ENCODE data around the gene PITX2.
"Not testable (repeated sequence)": the region's sequence is repeated elsewhere in the genome, so short reads cannot be mapped to it uniquely, and the experiment has no call there.

PITX2 gene

DNA sequence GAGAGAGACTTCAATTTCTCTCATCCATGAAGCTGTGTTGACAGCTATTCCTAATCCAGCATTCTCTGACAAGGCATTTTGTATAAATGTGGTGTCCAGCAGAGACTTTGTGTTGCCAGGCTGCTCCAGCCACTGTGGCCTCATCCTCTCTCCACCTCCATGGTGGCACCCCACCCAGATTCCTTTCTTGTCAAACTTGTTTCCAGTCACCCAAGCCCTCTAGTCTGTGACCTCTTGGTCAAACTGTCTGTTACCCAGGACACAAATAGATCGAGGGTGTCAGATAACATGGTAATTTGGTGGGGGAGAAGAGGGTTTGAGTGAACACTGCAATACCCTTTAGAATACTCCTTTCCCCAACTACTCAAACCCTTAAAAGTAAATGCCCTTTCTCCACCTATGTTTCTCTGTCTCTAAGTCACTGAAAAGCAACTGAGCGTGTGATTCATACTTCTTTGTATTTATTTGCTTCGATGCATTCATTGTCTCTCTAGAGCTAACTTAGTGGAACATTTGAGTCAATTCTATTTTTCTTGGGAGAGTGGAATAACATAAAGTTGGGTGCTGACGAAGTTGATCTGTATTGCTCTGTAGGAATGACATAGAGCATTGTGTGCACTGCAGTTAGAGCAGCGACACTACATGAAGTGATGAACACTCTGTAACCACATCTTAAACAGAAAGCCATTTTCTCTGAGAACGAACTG is 13.7 kb downstream of the PITX2 start:
- FAIRE-seq, result no peak

DNA sequence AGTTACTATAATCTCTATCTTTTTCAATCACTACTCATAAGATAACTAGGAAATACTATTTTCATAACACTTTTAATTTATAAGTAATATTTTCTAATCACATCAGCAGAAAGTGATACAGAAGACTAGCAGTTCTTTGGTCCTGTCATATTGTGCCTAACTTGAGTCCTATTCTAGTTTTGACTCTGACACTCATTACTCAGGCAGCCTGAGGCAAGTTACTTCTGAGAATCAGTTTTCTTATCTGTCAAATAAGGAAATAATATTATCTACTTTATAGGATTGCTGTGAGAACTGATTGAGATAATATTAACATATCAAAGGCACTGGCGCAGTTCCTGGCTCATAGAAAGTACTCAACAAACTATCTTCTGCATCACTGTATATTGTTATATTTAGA is 17.8 kb downstream of the PITX2 start:
- no peak for FAIRE-seq

DNA sequence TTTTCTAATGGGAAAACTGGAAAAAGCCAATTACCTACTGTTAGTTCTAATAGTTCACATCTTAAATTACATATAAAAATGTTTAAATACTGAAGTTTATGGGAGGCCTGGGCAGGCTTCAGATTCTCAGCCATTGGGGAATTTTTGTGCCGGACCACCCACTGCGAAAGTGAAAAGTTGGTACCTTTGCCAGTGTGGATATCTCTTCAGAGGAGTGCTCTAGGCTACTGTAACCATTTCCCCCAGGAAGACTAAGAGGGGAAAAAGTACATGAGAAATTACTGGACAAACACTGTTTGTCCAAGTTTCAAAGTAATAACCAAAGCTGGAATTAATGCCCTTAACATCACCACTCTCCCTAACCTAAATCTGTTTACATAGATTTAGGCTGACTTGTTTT is 20.8 kb downstream of the PITX2 start:
- no peak for FAIRE-seq

DNA sequence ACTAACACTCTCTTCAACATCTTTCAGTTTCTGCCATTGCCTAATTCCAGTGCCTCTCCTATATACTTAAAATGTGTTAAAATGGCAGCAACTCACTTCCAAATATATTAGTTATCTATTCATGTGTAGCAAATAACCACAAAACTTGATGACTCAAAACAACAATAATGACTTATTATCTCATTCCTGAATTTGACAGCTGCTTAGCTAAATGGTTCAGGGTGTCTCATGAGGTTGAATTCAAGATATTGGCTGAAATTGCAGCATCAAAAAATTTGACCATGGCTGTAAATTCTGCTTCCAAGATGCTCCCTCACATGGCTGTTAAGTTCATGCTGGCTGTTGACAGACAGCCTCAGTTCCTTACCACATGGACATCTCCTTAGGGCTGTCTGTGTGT is 25.3 kb downstream of the PITX2 start:
- FAIRE-seq, result no peak

DNA sequence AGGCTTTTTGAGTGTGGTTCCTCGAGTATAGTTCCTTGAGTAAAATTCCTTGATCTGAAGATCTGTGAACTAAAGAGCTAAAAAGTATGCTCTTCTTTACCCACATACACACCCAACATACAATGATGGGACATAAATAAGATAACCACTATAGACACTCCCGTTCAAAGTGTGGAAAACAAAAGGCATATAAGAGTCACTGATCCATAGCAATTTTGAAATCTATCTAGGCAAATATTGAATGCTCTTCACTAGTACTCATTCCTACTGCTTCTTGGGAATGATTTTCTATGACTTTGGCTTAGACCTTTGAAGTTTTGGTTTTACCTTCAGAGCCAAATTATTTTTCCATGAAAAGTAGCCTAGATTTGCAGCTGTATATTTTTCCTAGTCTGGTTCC is 26.4 kb downstream of the PITX2 start:
- no peak for FAIRE-seq

DNA sequence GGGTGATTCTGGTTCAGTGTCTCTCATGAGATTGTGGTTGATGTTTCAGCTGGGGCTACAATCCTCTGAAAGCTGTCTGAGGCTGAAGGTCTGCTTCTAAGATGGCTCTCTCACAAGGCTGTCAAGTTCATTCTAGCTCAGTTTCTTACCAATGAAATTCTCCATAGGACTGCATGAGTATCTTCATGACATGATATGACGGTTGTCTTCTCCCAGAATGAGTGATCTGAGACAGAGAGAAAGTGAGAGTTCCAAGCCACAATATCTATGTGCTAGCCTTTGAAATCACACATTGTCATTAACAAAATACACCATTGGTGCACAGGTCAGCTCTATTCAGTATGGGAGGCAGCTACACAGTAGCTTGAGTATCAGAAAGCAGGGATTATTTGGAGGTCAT is 27.3 kb downstream of the PITX2 start:
- no peak for FAIRE-seq

DNA sequence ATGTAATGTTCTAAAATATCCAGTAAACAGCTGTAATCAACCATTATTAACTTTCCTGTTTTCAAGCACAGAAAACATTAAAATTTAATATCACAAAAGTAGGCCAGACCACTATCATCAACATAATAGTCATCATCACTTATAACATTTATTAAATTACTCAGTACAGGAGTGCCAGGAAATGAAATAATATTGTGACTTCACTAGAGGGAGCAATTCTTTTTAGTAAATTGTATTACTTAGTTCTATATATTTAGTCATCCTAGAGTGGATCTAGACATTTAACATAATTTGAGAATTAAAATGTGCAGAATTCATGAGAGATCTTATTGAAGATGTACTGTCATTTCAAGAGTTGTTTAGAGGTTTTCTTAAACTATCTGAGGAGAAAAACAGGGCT is 33.6 kb downstream of the PITX2 start:
- FAIRE-seq, result peak; percentile 89

DNA sequence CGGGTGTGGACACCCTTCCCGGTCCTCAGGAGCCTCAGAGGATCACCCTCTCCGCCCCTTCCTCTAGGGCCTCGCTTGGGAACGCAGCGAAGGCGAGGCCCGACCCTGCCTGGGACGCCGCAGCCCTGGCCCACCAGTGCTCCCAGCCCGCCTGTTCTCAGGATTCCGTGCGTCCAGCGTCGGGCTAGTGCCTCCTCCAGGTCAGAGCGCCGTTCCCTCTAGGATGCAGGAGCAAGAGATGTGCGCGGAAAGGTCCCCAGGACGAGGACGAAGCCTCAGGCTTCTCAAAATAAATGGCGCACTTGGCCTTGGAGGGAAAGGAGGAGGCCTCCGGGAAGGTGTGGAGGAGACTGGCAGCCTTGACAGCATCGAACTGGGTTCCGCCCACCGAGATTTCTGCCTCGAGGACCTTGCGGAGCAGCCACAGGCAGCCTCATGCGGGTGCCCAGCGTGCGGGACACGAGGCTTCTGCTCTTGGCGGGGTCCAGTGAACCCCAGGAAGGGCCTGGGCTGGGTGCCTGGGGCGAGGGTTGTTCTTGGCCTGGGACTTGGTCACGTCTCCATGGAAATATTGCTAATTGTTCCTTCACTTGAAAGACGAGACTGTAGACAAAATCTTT is 35.1 kb downstream of the PITX2 start:
- FAIRE-seq, result no peak

DNA sequence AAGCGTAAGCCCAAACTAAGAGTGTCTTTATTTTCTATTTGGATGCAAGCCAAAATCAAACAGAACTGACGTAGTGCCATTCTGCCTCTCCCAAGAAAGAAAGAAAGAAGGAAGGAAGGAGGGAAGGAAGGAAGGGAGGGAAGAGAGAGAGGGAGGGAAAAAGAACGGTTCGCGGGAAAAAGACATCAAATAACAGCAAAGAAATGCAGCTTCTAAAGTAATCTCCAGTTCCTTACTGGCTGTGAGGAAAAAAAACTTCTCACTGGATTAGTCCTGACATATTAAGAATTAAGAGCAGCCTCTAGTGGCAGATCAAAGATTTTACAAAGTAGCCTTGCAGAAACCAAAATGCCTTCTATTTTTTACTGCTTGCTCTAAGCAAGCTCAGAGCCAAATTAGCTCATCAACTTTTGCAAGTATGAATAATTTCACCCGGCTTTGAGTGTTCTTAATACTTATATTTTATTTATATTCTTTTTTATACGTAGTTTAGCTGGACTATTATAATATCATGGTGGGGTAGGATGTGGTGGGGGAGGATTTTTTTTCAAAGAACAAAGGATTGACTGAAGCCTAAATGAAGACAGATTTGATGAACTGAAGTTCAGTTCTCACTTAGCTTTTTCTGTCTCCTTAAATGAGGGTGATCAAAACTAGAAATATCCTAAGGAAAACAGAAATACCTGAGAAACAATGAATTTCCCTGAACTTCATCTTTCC is 36.6 kb downstream of the PITX2 start:
- peak; percentile 58 for FAIRE-seq

DNA sequence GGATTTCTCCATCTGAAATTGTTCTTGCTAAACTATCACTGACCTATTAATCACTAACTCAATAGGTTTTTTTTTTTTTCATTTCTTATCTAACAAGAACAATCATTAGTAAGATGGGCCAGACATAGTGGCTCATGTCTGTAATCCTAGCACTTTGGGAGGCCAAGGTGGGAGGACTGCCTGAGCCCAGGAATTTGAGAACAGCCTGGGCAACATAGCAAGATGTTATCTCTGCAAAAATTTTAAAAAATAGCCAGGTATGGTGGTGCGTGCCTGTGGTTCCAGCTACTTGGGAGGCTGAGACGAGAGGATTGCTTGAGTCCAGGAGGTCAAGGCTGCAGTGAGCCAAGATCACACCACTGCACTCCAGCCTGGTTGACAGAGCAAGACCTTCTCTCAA is 46.2 kb downstream of the PITX2 start:
- FAIRE-seq, result not testable (repeated sequence)

Data from TTC549 (cell line).